NCI-H2196 (cell line): ENCODE data around the gene ATXN7L2.
A peak's percentile ranks its signal among the peaks of the same experiment; 100 is the strongest.

Source experiments
- DNase-seq: peaks from one replicate; lab custom pipeline; 2025; ENCODE audit not compliant: unreplicated experiment; lab: John Stamatoyannopoulos, UW

ATXN7L2 gene

GRCh38 chr1:109521002-109521951 is 37.6 kb downstream of the ATXN7L2 start:
- no peak for DNase-seq

- DNase-seq: no peak
Measured at GRCh38 chr1:109522026-109522425, 38.3 kb downstream of the ATXN7L2 start.

GRCh38 chr1:109523706-109524105 is 40.0 kb downstream of the ATXN7L2 start:
- no peak for DNase-seq

DNA sequence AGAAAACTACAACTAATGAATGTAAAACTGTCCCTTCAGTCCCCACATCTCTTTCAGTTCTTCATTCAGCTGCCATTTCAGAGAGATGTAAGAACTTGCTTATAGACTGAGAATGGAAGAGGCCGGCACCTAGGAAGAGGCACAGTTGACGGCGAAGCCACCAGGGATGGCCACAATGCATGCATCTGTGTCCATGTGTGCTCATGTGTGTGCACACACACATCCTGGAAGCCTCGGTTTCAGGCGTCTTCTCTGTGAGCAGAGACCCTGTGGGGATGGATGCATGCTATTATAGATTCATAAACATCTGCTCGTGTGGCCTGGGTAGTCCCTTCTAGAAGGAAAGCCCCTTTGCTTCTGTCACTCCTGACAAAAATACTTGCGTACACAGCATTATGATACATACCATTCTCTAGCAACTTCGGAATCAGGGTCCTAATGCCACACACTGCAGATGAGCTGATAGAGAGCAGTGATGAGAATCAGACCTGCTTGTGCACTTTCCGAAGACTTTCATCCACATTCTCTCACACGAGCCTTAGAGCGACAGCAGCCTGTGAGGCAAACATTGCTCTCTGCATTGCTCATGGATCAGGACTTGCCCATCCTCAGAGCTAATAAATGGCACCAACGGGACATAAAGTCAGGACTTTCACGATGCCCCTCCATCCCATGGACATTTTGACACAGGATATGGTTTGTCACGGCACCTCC is 43.5 kb downstream of the ATXN7L2 start:
- DNase-seq: no peak

DNA sequence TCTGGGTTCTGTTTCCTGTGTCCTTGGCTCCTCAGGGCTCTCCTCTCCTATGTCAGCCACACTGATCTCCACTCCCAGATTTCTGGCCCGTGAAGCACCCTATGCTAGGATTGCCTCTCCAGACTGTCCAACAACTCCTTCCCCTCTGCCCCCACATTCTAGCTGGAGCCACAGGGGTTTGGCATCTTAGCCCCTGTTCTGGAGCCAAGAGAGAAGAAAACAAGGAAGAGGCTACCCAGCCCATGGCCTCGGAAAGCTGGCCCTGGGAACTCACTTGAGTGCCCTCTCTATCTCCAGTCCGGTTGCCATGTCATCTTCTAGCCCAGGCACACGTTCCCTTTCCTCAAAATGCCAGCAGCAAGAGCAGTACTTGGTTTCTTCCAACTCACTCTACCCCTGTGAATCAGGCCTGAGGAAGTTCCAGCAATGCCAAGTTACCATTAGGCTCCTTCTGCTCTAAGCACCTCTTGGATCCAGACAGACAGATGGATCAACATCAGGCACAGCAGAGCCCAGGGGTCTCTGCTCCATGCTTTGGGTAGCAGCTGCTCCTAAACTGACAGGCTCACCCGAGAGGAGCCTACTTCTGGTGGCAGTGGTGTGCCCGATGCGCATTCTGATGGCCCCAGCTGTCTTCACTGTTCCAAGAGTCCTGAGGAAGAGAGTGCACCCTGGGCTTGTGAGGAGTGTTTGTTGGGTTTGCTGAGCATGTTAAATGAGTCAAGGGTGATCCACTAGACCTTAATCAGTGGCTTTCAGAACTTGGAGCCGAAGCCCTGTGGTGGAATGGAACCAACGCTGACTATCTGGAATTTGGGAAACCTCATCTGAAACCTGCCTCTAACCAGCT is 44.4 kb downstream of the ATXN7L2 start:
- no peak for DNase-seq

DNA sequence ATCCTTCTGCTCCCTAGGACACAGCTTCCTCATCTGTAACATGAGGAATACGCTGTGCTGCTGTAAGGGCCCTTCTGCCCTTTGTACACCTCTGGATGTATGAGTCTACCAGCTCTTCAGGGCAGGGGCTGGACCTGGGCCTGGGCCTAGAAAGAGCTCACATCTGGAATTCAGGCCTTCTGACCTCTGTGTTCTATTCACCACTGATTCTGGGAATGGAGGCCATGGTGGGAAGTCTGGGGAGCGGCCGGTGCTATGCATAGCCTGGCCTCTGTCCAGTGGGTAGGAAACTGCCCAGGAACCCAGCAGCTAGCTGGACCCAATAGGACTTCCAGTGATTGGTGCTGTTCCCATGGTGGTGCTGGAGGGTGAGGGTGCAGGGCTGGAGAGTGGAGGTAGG is 45.0 kb downstream of the ATXN7L2 start:
- no peak for DNase-seq

- DNase-seq: peak; percentile 35
Measured at GRCh38 chr1:109529881-109530456, 46.3 kb downstream of the ATXN7L2 start.

- DNase-seq: peak; percentile 45
Measured at GRCh38 chr1:109530457-109531087, 46.9 kb downstream of the ATXN7L2 start.

- no peak for DNase-seq
Measured at GRCh38 chr1:109531380-109531779, 47.7 kb downstream of the ATXN7L2 start.

DNA sequence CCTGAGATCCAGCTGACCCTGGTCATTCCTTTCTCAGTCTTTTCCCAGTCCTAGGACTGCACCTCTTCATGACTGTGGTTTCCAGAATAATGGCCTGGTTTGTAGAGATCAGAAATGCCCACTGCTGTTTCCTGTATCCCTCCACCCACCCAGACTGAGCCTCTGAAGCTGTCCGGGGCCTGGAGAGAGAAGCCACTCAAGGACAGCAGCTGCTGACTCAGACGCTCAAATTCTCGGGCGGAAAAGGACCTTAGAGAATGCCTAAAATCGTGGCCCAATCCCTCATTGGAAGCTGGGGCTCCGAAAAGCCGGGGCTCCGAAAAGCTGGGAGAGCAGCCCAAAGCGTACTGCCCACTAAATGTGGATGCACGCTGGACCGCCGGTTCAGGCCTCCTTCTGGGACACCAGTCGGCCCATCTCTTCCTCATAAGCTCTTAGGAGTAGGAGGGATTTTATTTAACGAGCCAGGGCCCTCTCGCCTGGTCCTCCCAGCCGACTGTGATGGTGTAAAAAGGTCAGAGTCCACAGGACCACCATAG is 48.2 kb downstream of the ATXN7L2 start:
- peak; percentile 7 for DNase-seq

DNA sequence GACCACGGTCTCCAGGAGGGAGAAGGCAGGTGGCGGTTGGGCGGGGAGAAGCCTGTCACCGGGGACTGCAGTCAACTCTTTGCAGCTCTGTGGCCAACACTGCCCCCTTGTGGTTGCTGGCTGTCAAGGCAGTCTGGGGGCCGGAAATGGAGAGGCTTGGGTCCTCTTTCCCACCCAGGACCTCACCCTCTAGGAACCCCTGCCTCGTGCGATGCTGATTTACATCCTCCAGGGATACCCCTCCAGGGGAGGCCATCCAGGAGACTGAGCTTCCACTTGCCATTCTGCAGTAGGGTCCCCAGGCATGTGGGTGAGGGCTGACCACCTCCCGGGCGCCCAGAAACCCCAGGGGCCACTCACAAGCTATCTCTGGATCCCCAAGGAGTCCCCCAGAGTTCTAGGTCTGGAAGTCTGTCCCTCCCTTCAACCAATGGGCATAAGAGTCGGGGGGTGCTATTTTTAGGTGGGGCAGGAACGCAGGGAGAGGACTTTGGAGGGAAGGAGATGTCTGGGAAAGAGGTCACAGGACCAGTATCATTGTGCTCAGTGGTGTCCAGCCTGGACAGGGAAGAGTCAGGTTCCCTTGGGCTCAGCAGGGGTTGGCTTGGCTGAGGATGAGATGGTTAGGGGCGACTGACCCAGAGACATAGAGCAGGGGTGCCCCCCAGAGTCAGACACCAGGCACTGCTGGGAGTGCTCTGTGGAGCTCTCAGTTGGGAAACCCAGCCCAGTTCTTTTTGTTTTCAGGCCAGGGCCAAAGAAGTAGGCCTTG is 48.8 kb downstream of the ATXN7L2 start:
- peak; percentile 84 for DNase-seq

GRCh38 chr1:109534307-109534858 is 50.7 kb downstream of the ATXN7L2 start:
- no peak for DNase-seq

DNA sequence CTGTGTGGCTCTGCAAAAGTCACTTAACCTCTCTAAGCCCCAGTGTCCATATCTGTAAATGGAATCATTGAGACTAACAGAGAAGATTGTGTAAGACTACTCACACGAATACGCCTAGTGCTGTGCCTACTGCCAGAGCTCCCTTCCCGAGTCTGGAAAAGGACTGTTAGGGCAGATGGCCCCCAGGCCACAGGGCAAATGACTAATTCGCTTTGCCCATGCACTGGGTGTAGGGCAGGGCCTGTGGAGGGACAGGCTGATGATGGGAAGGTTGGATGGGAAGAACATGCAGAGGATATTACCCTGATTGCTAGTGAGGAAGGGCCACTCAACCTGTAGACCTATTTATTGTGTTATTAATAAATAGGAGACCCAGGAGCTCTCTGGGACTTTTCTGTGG is 51.8 kb downstream of the ATXN7L2 start:
- DNase-seq: no peak

- peak; percentile 78 for DNase-seq
Measured at GRCh38 chr1:109535971-109536491, 52.3 kb downstream of the ATXN7L2 start.

DNA sequence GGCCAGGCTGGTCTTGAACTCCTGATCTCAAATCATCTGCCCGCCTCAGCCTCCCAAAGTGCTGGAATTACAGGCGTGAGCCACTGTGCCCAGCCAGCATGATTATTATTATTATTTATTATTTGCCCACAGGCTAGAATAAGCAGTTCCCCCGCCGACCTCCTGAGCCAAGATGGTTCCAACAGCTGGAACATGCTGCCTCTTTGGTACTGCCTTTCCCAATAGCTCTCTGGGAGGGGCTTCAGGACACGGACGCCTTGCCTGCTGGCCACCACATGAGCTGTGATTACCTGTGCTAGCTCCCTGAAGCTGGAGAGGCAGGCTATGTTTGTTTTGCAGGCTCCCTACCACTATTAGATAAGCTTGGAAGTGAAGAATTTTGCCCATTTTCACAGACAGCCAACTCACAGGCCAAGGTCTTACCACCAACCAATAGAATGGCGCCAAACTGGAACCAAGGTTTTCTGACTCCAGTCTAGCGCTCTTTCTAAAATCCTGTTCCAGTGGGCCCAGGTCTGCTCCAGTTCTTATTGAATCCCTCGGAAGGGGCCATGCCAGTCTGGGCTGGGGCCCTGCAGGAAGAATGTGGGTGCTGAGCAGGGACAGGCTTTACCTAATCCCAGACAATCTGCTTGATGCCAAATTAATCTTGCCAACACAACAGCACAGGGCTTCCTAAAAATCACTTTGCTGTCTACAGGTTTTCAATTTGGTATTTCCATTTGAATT is 53.9 kb downstream of the ATXN7L2 start:
- no peak for DNase-seq

- no peak for DNase-seq
Measured at GRCh38 chr1:109538827-109539555, 55.3 kb downstream of the ATXN7L2 start.

- no peak for DNase-seq
Measured at GRCh38 chr1:109539676-109540075, 56.0 kb downstream of the ATXN7L2 start, which contains the start of gene GPR61. Gene GPR61 (plus strand): TSS chr1:109539872. CDS start chr1:109543023, 3,151 bp downstream.
